HepG2 (cell line): ENCODE measurements around the gene HAS3. TPM values are rescaled to one million over a fixed set of nuclear protein-coding genes. Genes with fewer than 3 reads are reported as not detected.

ENCODE experiments used
- ATF6 ChIP-seq: sonication (generic); formaldehyde crosslinking; conservative IDR thresholded peaks from 2 replicates; pipeline ENCODE4 v1.4.0; 2020; ENCODE audit warnings: missing genetic modification reagents
- CENPX ChIP-seq: sonication (generic); formaldehyde crosslinking; IDR thresholded peaks from 2 replicates; pipeline ENCODE4 v1.9.0; 2021; ENCODE audit warnings: mild to moderate bottlenecking, missing genetic modification reagents, moderate library complexity
- CHCHD3 ChIP-seq: sonication (generic); formaldehyde crosslinking; IDR thresholded peaks from 2 replicates; pipeline ENCODE4 v1.8.0; 2022; ENCODE audit warnings: mild to moderate bottlenecking, missing genetic modification reagents, moderate library complexity
- ETV5 ChIP-seq: IDR thresholded peaks from 2 replicates; pipeline ENCODE4 v1.6.1; 2018; ENCODE audit warnings: missing biosample characterization, missing genetic modification reagents, inconsistent platforms, borderline replicate concordance
- GPBP1L1 ChIP-seq: sonication (generic); formaldehyde crosslinking; IDR thresholded peaks from 2 replicates; pipeline ENCODE4 v1.5.0; 2020; ENCODE audit warnings: mild to moderate bottlenecking, missing genetic modification reagents
- ISL2 ChIP-seq: sonication (generic); formaldehyde crosslinking; IDR thresholded peaks from 2 replicates; pipeline ENCODE4 v1.5.0; 2020; ENCODE audit warnings: missing genetic modification reagents
- KDM1A ChIP-seq: IDR thresholded peaks from 2 replicates; pipeline ENCODE4 v1.6.1; 2016; ENCODE audit warnings: missing compliant biosample characterization
- MBD4 ChIP-seq: IDR thresholded peaks from 2 replicates; pipeline ENCODE4 v1.6.1; 2012; ENCODE audit warnings: low read length, inconsistent platforms, borderline replicate concordance
- MTF1 ChIP-seq: sonication (generic); formaldehyde crosslinking; IDR thresholded peaks from 2 replicates; pipeline ENCODE4 v1.5.0; 2020; ENCODE audit warnings: missing genetic modification reagents
- MXD1 ChIP-seq: sonication (generic); formaldehyde crosslinking; IDR thresholded peaks from 2 replicates; pipeline ENCODE4 v1.4.0; 2020; ENCODE audit warnings: mild to moderate bottlenecking, missing genetic modification reagents
- NFRKB ChIP-seq: fragments of 450-650 bp; IDR thresholded peaks from 2 replicates; pipeline ENCODE4 v1.6.1; 2017
- POLR2A ChIP-seq, 2 experiments: IDR thresholded peaks; 2 replicates each; pipeline ENCODE4 v1.6.1; 2011; ENCODE audit warnings: low read depth in 2 of 2, low read length in 2 of 2, mild to moderate bottlenecking in 1 of 2, moderate library complexity in 1 of 2; ENCODE audit not compliant: insufficient read depth in 1 of 2
- RFXAP ChIP-seq: sonication (generic); formaldehyde crosslinking; IDR thresholded peaks from 2 replicates; pipeline ENCODE4 v1.4.0; 2020; ENCODE audit warnings: missing genetic modification reagents, borderline replicate concordance
- RNF2 ChIP-seq: fragments of 450-650 bp; conservative IDR thresholded peaks from 2 replicates; pipeline ENCODE4 v1.6.1; 2016; ENCODE audit warnings: low read depth
- SOX13 ChIP-seq, 3 experiments: fragments of 450-650 bp in 1 of 3; sonication (generic) in 1 of 3; formaldehyde crosslinking in 1 of 3; IDR thresholded peaks in 2 of 3; conservative IDR thresholded peaks in 1 of 3; 2 replicates each; pipeline versions ENCODE4 v1.5.0 to v1.6.1; 2016 to 2020; ENCODE audit warnings: antibody characterized with exemption in 1 of 3, mild to moderate bottlenecking in 1 of 3, missing compliant biosample characterization in 1 of 3, missing genetic modification reagents in 1 of 3, moderate library complexity in 1 of 3
- SP2 ChIP-seq: sonication (generic); formaldehyde crosslinking; IDR thresholded peaks from 2 replicates; pipeline ENCODE4 v1.5.1; 2020; ENCODE audit warnings: mild to moderate bottlenecking, missing genetic modification reagents
- TBL1XR1 ChIP-seq: fragments of 150-350 bp; IDR thresholded peaks from 2 replicates; pipeline ENCODE4 v1.6.1; 2014; ENCODE audit warnings: borderline replicate concordance, low read length; ENCODE audit not compliant: partially characterized antibody
- TRIM22 ChIP-seq: fragments of 450-650 bp; IDR thresholded peaks from 2 replicates; pipeline ENCODE4 v1.6.1; 2017
- ZEB1 ChIP-seq: IDR thresholded peaks from 2 replicates; pipeline ENCODE4 v1.6.1; 2012; ENCODE audit warnings: mild to moderate bottlenecking, low read depth, inconsistent platforms; ENCODE audit not compliant: insufficient replicate concordance
- ZNF205 ChIP-seq: IDR thresholded peaks from 2 replicates; pipeline ENCODE4 v1.6.1; 2018; ENCODE audit warnings: missing biosample characterization, missing genetic modification reagents
- ZNF496 ChIP-seq: sonication (generic); formaldehyde crosslinking; IDR thresholded peaks from 2 replicates; pipeline ENCODE4 v1.8.1; 2023; ENCODE audit warnings: mild to moderate bottlenecking, moderate library complexity, missing genetic modification reagents; ENCODE audit not compliant: insufficient replicate concordance
- ZNF607 ChIP-seq: sonication (generic); formaldehyde crosslinking; IDR thresholded peaks from 2 replicates; pipeline ENCODE4 v1.5.1; 2020; ENCODE audit warnings: missing genetic modification reagents, mild to moderate bottlenecking, borderline replicate concordance
- ZNF678 ChIP-seq: sonication (generic); formaldehyde crosslinking; IDR thresholded peaks from 2 replicates; pipeline ENCODE4 v1.4.0; 2020; ENCODE audit warnings: mild to moderate bottlenecking, missing genetic modification reagents
- ZSCAN9 ChIP-seq: IDR thresholded peaks from 2 replicates; pipeline ENCODE4 v1.6.1; 2016; ENCODE audit warnings: borderline replicate concordance
- polyA plus RNA-seq, 8 experiments: library from polyadenylated mRNA; depleted of rRNA in 3 of 8; stranded (reverse) in 7 of 8; unstranded in 1 of 8; fragments of >200 nt; fragmentation: Illumina TruSeq in 4 of 8; extraction: Trizol in 4 of 8; gene quantifications; 2 replicates each; pipeline versions ENCODE4 v1.2.1 to v1.2.3, GENCODE V29; 2011 to 2016; ENCODE audit warnings: low read depth in 4 of 8, missing spikeins in 1 of 8, mixed read lengths in 1 of 8; ENCODE audit not compliant: insufficient read depth in 1 of 8
- total RNA-seq, 5 experiments: library from RNA; depleted of rRNA; stranded (reverse); fragments of >200 nt; fragmentation: Illumina TruSeq; extraction: Trizol; gene quantifications; 2 replicates each; pipeline ENCODE4 v1.2.3, GENCODE V29; 2016; ENCODE audit warnings: low read depth in 1 of 5

HAS3 gene
- total and polyA plus RNA-seq, 2 of the 13 experiments (the other 11 are each of a cell fraction or from before 2014, with no cell fraction given): 0.04 to 0.30 TPM

- no peak for TF ChIP-seq SOX13 (IDR thresholded peaks at IDR 0.05)
- TF ChIP-seq SOX13 (CRISPR knock-in tag; conservative IDR thresholded peaks at IDR 0.05 in 1 of 2, IDR thresholded peaks at IDR 0.05 in 1 of 2): peak in 1 of 2 experiments; percentile 6; a peak in 1 of 4 replicates
- no peak for TF ChIP-seq ZNF205 (CRISPR knock-in tag)
- TF ChIP-seq POLR2A (IDR thresholded peaks at IDR 0.05; ENCODE audit: insufficient read depth in 1 of 2, low read depth in 2 of 2, low read length in 2 of 2): peak in 1 of 2 experiments; percentile 62; a peak in 1 of 4 replicates
- no peak for TF ChIP-seq CENPX (CRISPR knock-in tag)
- 0 out of 2 replicates have a peak, but pooled peaks have one; percentile 24 for TF ChIP-seq RNF2
- no peak for TF ChIP-seq MTF1 (CRISPR knock-in tag)
- TF ChIP-seq RFXAP: 0 out of 2 replicates have a peak, but pooled peaks have one; percentile 23
- TF ChIP-seq ZNF496: no peak
- no peak for TF ChIP-seq MXD1 (CRISPR knock-in tag)
- TF ChIP-seq MBD4: no peak
- TF ChIP-seq ZNF678 (CRISPR knock-in tag): no peak
- no peak for TF ChIP-seq SP2
- TF ChIP-seq TBL1XR1: no peak
- no peak for TF ChIP-seq CHCHD3
- TF ChIP-seq KDM1A: no peak
- TF ChIP-seq ETV5 (CRISPR knock-in tag): no peak
- no peak for TF ChIP-seq TRIM22
- TF ChIP-seq ATF6 (CRISPR knock-in tag): no peak
- no peak for TF ChIP-seq ZNF607
- no peak for TF ChIP-seq ZEB1
- no peak for TF ChIP-seq ISL2 (CRISPR knock-in tag)
- TF ChIP-seq NFRKB: no peak
- TF ChIP-seq ZSCAN9 (CRISPR knock-in tag): 0 out of 2 replicates have a peak, but pooled peaks have one; percentile 36
- no peak for TF ChIP-seq GPBP1L1
Measured at GRCh38 chr16:69089091-69089910, 16.2 kb upstream of the HAS3 start (continued).
